T-cell (primary cell): ENCODE results near the gene PARP12. TPM values are rescaled to one million over a fixed set of nuclear protein-coding genes. Genes with fewer than 3 reads are reported as not detected.

ENCODE experiments used
- ATAC-seq, 4 experiments: fragments of 200-7000 bp in 3 of 4; fragments of 150-1000 bp in 1 of 4; cut with Tn5 transposase; replicated peaks in 1 of 4; 1 replicate in 3 of 4; 2 replicates in 1 of 4; pipeline ENCODE4 v1.10.0; 2021; ENCODE audit warnings: moderate library complexity in 3 of 4, mild to moderate bottlenecking in 2 of 4, moderate number of reproducible peaks in 1 of 4
- CTCF ChIA-PET, 2 donors: fragments of 300-600 bp; sonication (Branson Sonifier 250); formaldehyde crosslinking; loops; one replicate each; lab custom pipeline; 2022; ENCODE audit warnings: antibody characterized with exemption in 2 of 2; lab: Charles Lee
- POLR2A ChIA-PET, 2 donors: fragments of 300-600 bp; sonication (Branson Sonifier 250); formaldehyde crosslinking; loops; one replicate each; lab custom pipeline; 2022; ENCODE audit warnings: antibody characterized with exemption in 2 of 2; lab: Charles Lee
- DNase-seq, 35 experiments: peaks; one replicate each; pipeline versions ENCODE4 v3.0.0 to v3.0.0-alpha.2; 2013 to 2023
- H3K27ac ChIP-seq: one replicate; pipeline ENCODE4 v1.5.1; 2013; ENCODE audit warnings: low read length
- H3K27me3 ChIP-seq, 2 experiments: replicated peaks in 1 of 2; 1 replicate in 1 of 2; 2 replicates in 1 of 2; pipeline versions ENCODE4 v1.6.1 to v1.7.0; 2013; ENCODE audit warnings: low read length in 1 of 2, mixed read lengths in 1 of 2; ENCODE audit not compliant: control insufficient read depth in 2 of 2, insufficient read depth in 2 of 2; ENCODE audit errors: extremely low read depth in 1 of 2
- H3K36me3 ChIP-seq, 2 donors: 1 replicate in 1 of 2; 2 replicates in 1 of 2; pipeline versions ENCODE4 v1.6.1 to v1.7.0; 2013; ENCODE audit warnings: low read length in 1 of 2; ENCODE audit not compliant: control insufficient read depth in 2 of 2, insufficient read depth in 1 of 2; ENCODE audit errors: extremely low read depth in 1 of 2
- H3K4me1 ChIP-seq, 2 experiments: 1 replicate in 1 of 2; 2 replicates in 1 of 2; pipeline versions ENCODE4 v1.6.1 to v1.7.0; 2013; ENCODE audit warnings: low read length in 2 of 2, mixed read lengths in 1 of 2; ENCODE audit not compliant: insufficient read depth in 2 of 2, control insufficient read depth in 1 of 2; ENCODE audit errors: extremely low read depth in 1 of 2
- H3K4me3 ChIP-seq, 2 donors: 1 replicate in 1 of 2; 2 replicates in 1 of 2; pipeline versions ENCODE4 v1.5.1 to v1.7.0; 2013; ENCODE audit warnings: mild to moderate bottlenecking in 2 of 2, low read length in 1 of 2, moderate library complexity in 1 of 2; ENCODE audit not compliant: control insufficient read depth in 1 of 2; ENCODE audit errors: extremely low read depth in 1 of 2
- H3K9me3 ChIP-seq: 2 replicates; pipeline ENCODE4 v1.7.0; 2013
- H3K27ac Mint-ChIP-seq, 2 donors: one replicate each; pipeline ENCODE4 v1.8.0; 2020 to 2021; ENCODE audit warnings: mild to moderate bottlenecking in 2 of 2, mixed read lengths in 2 of 2
- H3K27me3 Mint-ChIP-seq, 2 donors: one replicate each; pipeline ENCODE4 v1.8.0; 2021 to 2022; ENCODE audit warnings: mixed read lengths in 2 of 2
- H3K36me3 Mint-ChIP-seq: one replicate; pipeline ENCODE4 v1.8.0; 2021; ENCODE audit warnings: mixed read lengths
- H3K4me1 Mint-ChIP-seq, 3 donors: one replicate each; pipeline ENCODE4 v1.8.0; 2020 to 2022; ENCODE audit warnings: mixed read lengths in 3 of 3, mild to moderate bottlenecking in 1 of 3
- H3K4me3 Mint-ChIP-seq, 3 donors: one replicate each; pipeline ENCODE4 v1.8.0; 2020 to 2022; ENCODE audit warnings: mild to moderate bottlenecking in 3 of 3, mixed read lengths in 3 of 3, moderate library complexity in 3 of 3
- H3K9me3 Mint-ChIP-seq, 3 donors: one replicate each; pipeline ENCODE4 v1.8.0; 2020 to 2022; ENCODE audit warnings: mixed read lengths in 3 of 3
- WGBS: methylation state at CpG from one replicate; pipeline ENCODE4 v1.1.5; 2013; ENCODE audit warnings: missing lambda C conversion rate; ENCODE audit not compliant: insufficient coverage; 5-methylcytosine and 5-hydroxymethylcytosine counted together
- total RNA-seq, 35 experiments: library from RNA in 6 of 35; stranded (reverse) in 6 of 35; fragments of 120-200 nt in 1 of 35; gene quantifications; one replicate each; pipeline versions ENCODE4 v1.2.1 to v1.2.4 and lab custom pipeline; 2013 to 2026

The PARP12 gene
- total RNA-seq, 5 donors from 2014 or later (not counting 1 experiment from before 2014, with no cell fraction given), result 104 to 129 (median 108) TPM

GRCh38 chr7:139998572-139998971 lies 64.2 kb downstream of the PARP12 start:
- CTCF ChIA-PET, result interaction anchor here in 1 of 2 donors (0.6 to 1.4 kb wide), 2 partner anchors 351 to 397 kb away, joined by 3 to 7 read pairs; no protein-coding TSS in a partner anchor
- H3K4me3 Mint-ChIP-seq, result no peak overlapping the region
- Histone ChIP-seq H3K4me1 (no peaks in the 10 kb centered on the region), H3K4me3 (no peak overlapping the region), H3K36me3 (no peaks in the 10 kb centered on the region), H3K27ac (no peak overlapping the region), H3K9me3 (no peaks in the 10 kb centered on the region), H3K27me3 (no peaks in the 10 kb centered on the region)
- 100% methylated on average over 1 of the region's 4 CpGs for WGBS
- H3K9me3 Mint-ChIP-seq, result no peaks in the 10 kb centered on the region
- H3K27ac Mint-ChIP-seq, result no peak overlapping the region
- no peaks in the 10 kb centered on the region for H3K36me3 Mint-ChIP-seq
- DNase-seq (no peak), ATAC-seq (no peak)
- no peaks in the 10 kb centered on the region for H3K4me1 Mint-ChIP-seq
- no peaks in the 10 kb centered on the region for H3K27me3 Mint-ChIP-seq
- POLR2A ChIA-PET, result no interaction called here

- Mint-ChIP-seq H3K9me3 (no peaks in the 10 kb centered on the region), H3K27ac (no peak overlapping the region), H3K27me3 (no peaks in the 10 kb centered on the region), H3K36me3 (no peaks in the 10 kb centered on the region), H3K4me1 (no peaks in the 10 kb centered on the region), H3K4me3 (no peak overlapping the region)
- Histone ChIP-seq H3K27me3 (peaks cover 0 to 2% of the 10 kb centered on the region in 2 experiments), H3K27ac (no peak overlapping the region), H3K36me3 (no peaks in the 10 kb centered on the region), H3K4me3 (no peak overlapping the region), H3K4me1 (no peaks in the 10 kb centered on the region), H3K9me3 (no peaks in the 10 kb centered on the region)
- 82% methylated on average over 15 of the region's 19 CpGs for WGBS
- CTCF ChIA-PET, result no interaction called here
- POLR2A ChIA-PET, result no interaction called here
- DNase-seq (no peak), ATAC-seq (no peak)
Measured at GRCh38 chr7:139995017-139995915, 67.5 kb downstream of the PARP12 start.

GRCh38 chr7:139994356-139994755 lies 68.4 kb downstream of the PARP12 start:
- no peaks in the 10 kb centered on the region for H3K4me1 ChIP-seq
- no peaks in the 10 kb centered on the region for H3K27me3 Mint-ChIP-seq
- CTCF ChIA-PET, result interaction anchor here in 1 of 2 donors (0.7 kb wide), 1 partner anchor 332 kb away, joined by 6 read pairs; no protein-coding TSS in a partner anchor

GRCh38 chr7:139993592-139993991 lies 69.2 kb downstream of the PARP12 start:
- no peak overlapping the region for H3K4me3 Mint-ChIP-seq
- ATAC-seq (no peak), DNase-seq (no peak)
- no peak overlapping the region for H3K27ac Mint-ChIP-seq
- Histone ChIP-seq H3K27ac (no peak overlapping the region), H3K4me3 (no peak overlapping the region), H3K36me3 (no peaks in the 10 kb centered on the region), H3K9me3 (no peaks in the 10 kb centered on the region), H3K27me3 (peaks cover 0 to 2% of the 10 kb centered on the region in 2 experiments), H3K4me1 (no peaks in the 10 kb centered on the region)
- ChIA-PET CTCF (interaction anchor here in 1 of 2 donors (0.7 kb wide), 1 partner anchor 332 kb away, joined by 6 read pairs; no protein-coding TSS in a partner anchor), POLR2A (interaction anchor here in 1 of 2 donors (0.6 kb wide), 1 partner anchor 329 kb away, joined by 3 read pairs; no protein-coding TSS in a partner anchor)
- H3K9me3 Mint-ChIP-seq, result no peaks in the 10 kb centered on the region
- H3K36me3 Mint-ChIP-seq, result no peaks in the 10 kb centered on the region
- no peaks in the 10 kb centered on the region for H3K27me3 Mint-ChIP-seq
- peaks cover 0 to 5% (median 0%) of the 10 kb centered on the region in 3 donors for H3K4me1 Mint-ChIP-seq
- WGBS, result 100% methylated on average over 1 of the region's 2 CpGs

More at GRCh38 chr7:139994356-139994755, 68.4 kb downstream of the PARP12 start:
- H3K9me3 Mint-ChIP-seq, result no peaks in the 10 kb centered on the region
- no peaks in the 10 kb centered on the region for H3K36me3 Mint-ChIP-seq
- Histone ChIP-seq H3K4me3 (no peak overlapping the region), H3K27ac (no peak overlapping the region), H3K36me3 (no peaks in the 10 kb centered on the region), H3K9me3 (no peaks in the 10 kb centered on the region), H3K27me3 (peaks cover 0 to 2% of the 10 kb centered on the region in 2 experiments)
- H3K27ac Mint-ChIP-seq, result no peak overlapping the region
- ATAC-seq, result no peak
- POLR2A ChIA-PET, result no interaction called here
- H3K4me3 Mint-ChIP-seq, result no peak overlapping the region
- no peak for DNase-seq
- no CpG with 5 or more reads among the region's 1 CpG for WGBS
- peaks cover 0 to 5% (median 0%) of the 10 kb centered on the region in 3 donors for H3K4me1 Mint-ChIP-seq

GRCh38 chr7:139993169-139993568 lies 69.6 kb downstream of the PARP12 start:
- Histone ChIP-seq H3K4me3 (no peak overlapping the region), H3K4me1 (no peaks in the 10 kb centered on the region), H3K36me3 (no peaks in the 10 kb centered on the region), H3K27ac (no peak overlapping the region), H3K27me3 (peaks cover 0 to 2% of the 10 kb centered on the region in 2 experiments), H3K9me3 (no peaks in the 10 kb centered on the region)
- Mint-ChIP-seq H3K9me3 (no peaks in the 10 kb centered on the region), H3K27me3 (no peaks in the 10 kb centered on the region), H3K36me3 (no peaks in the 10 kb centered on the region), H3K27ac (no peak overlapping the region), H3K4me1 (peaks cover 0 to 5% (median 0%) of the 10 kb centered on the region in 3 donors), H3K4me3 (no peak overlapping the region)
- 98% methylated on average over 4 of the region's 8 CpGs for WGBS
- POLR2A ChIA-PET, result no interaction called here
- CTCF ChIA-PET, result no interaction called here
- DNase-seq, result no peak
- ATAC-seq, result no peak

GRCh38 chr7:139992353-139993044 lies 70.3 kb downstream of the PARP12 start:
- no peaks in the 10 kb centered on the region for H3K27me3 Mint-ChIP-seq
- no peak overlapping the region for H3K27ac Mint-ChIP-seq
- no peaks in the 10 kb centered on the region for H3K9me3 ChIP-seq
- H3K27ac ChIP-seq, result no peak overlapping the region
- ChIA-PET POLR2A (no interaction called here), CTCF (interaction anchor here in 1 of 2 donors (0.5 kb wide), 1 partner anchor 300 kb away, joined by 4 read pairs; no protein-coding TSS in a partner anchor)
- H3K36me3 ChIP-seq, result no peaks in the 10 kb centered on the region
- peaks cover 0 to 5% (median 0%) of the 10 kb centered on the region in 3 donors for H3K4me1 Mint-ChIP-seq
- ATAC-seq (no peak), DNase-seq (no peak)
- H3K27me3 ChIP-seq, result peaks cover 0 to 2% of the 10 kb centered on the region in 2 experiments
- no peaks in the 10 kb centered on the region for H3K36me3 Mint-ChIP-seq
- H3K4me1 ChIP-seq, result no peaks in the 10 kb centered on the region
- no peak overlapping the region for H3K4me3 ChIP-seq
- 98% methylated on average over 5 of the region's 14 CpGs for WGBS
- no peaks in the 10 kb centered on the region for H3K9me3 Mint-ChIP-seq
- no peak overlapping the region for H3K4me3 Mint-ChIP-seq
